Fibroblast of lung (primary cell): ENCODE data around the gene CD1B. TPM values are rescaled to one million over a fixed set of nuclear protein-coding genes. Genes with fewer than 3 reads are reported as not detected.

ENCODE experiments used
- DNase-seq, 2 donors: peaks; one replicate each; pipeline versions ENCODE4 v3.0.0 to v3.0.0-alpha.2; 2010; ENCODE audit warnings: low read depth in 2 of 2
- H2AFZ ChIP-seq: 2 replicates; pipeline ENCODE4 v1.5.1; 2012; ENCODE audit warnings: low read length, control low read depth, inconsistent platforms
- H3K27ac ChIP-seq: 2 replicates; pipeline ENCODE4 v1.5.1; 2011; ENCODE audit warnings: low read length, control low read depth; ENCODE audit not compliant: insufficient read depth
- H3K27me3 ChIP-seq: 2 replicates; pipeline ENCODE4 v1.5.1; 2011; ENCODE audit warnings: mild to moderate bottlenecking, low read length; ENCODE audit not compliant: control insufficient read depth, insufficient read depth
- H3K36me3 ChIP-seq: 2 replicates; pipeline ENCODE4 v1.5.1; 2011; ENCODE audit warnings: low read length; ENCODE audit not compliant: control insufficient read depth, insufficient read depth
- H3K4me1 ChIP-seq: 2 replicates; pipeline ENCODE4 v1.5.1; 2011; ENCODE audit warnings: low read length; ENCODE audit not compliant: control insufficient read depth, insufficient read depth; ENCODE audit errors: extremely low read depth
- H3K4me2 ChIP-seq: 2 replicates; pipeline ENCODE4 v1.5.1; 2011; ENCODE audit warnings: low read length, control low read depth; ENCODE audit not compliant: insufficient read depth; ENCODE audit errors: extremely low read depth
- H3K4me3 ChIP-seq, 4 experiments: fragments of 200-600 bp in 1 of 4; sonication (generic) in 1 of 4; replicated peaks in 1 of 4; 2 replicates each; pipeline ENCODE4 v1.5.1; 2011 to 2016; ENCODE audit warnings: low read length in 4 of 4, low read depth in 3 of 4, mild to moderate bottlenecking in 3 of 4, control low read depth in 2 of 4, inconsistent platforms in 1 of 4, mixed read lengths in 1 of 4; ENCODE audit not compliant: insufficient read depth in 1 of 4; ENCODE audit errors: control extremely low read depth in 1 of 4
- H3K79me2 ChIP-seq: 2 replicates; pipeline ENCODE4 v1.5.1; 2012; ENCODE audit warnings: mild to moderate bottlenecking, low read length, inconsistent platforms; ENCODE audit not compliant: control insufficient read depth, insufficient read depth
- H3K9ac ChIP-seq: 2 replicates; pipeline ENCODE4 v1.5.1; 2011; ENCODE audit warnings: mild to moderate bottlenecking, low read length, control low read depth; ENCODE audit not compliant: insufficient read depth
- H3K9me3 ChIP-seq: 2 replicates; pipeline ENCODE4 v1.5.1; 2012; ENCODE audit warnings: low read depth, low read length; ENCODE audit not compliant: control insufficient read depth, insufficient read depth
- H4K20me1 ChIP-seq: 2 replicates; pipeline ENCODE4 v1.5.1; 2011; ENCODE audit warnings: low read length; ENCODE audit not compliant: control insufficient read depth, insufficient read depth; ENCODE audit errors: extremely low read depth
- EZH2 ChIP-seq: IDR thresholded peaks from 2 replicates; pipeline ENCODE4 v1.5.1; 2012; ENCODE audit warnings: low read length, control low read depth, mild to moderate bottlenecking; ENCODE audit errors: missing control alignments
- polyA plus RNA-seq, 2 donors: library from polyadenylated mRNA; depleted of rRNA in 1 of 2; stranded (reverse) in 1 of 2; unstranded in 1 of 2; fragments of >200 nt; gene quantifications; 2 replicates each; pipeline ENCODE4 v1.2.1, GENCODE V29; 2011 to 2012; ENCODE audit warnings: missing spikeins in 1 of 2
- total RNA-seq: library from RNA; depleted of rRNA; stranded (reverse); fragments of >200 nt; gene quantifications from 2 replicates; pipeline ENCODE4 v1.2.1, GENCODE V29; 2014
- TF ChIP-seq, protein P1 (sequence below), 2 donors: IDR thresholded peaks in 1 of 2; conservative IDR thresholded peaks in 1 of 2; 1 replicate in 1 of 2; 2 replicates in 1 of 2; pipeline ENCODE4 v1.5.1; 2011 to 2012; ENCODE audit warnings: low read length in 2 of 2, control low read depth in 1 of 2, inconsistent platforms in 1 of 2, low read depth in 1 of 2, mild to moderate bottlenecking in 1 of 2

Gene CD1B
- total and polyA plus RNA-seq, 2 donors (not counting 1 experiment from before 2014, with no cell fraction given), result not detected

- no peaks in the 10 kb centered on the region for H4K20me1 ChIP-seq
- no peak for TF ChIP-seq EZH2
- TF ChIP-seq, protein P1, sequence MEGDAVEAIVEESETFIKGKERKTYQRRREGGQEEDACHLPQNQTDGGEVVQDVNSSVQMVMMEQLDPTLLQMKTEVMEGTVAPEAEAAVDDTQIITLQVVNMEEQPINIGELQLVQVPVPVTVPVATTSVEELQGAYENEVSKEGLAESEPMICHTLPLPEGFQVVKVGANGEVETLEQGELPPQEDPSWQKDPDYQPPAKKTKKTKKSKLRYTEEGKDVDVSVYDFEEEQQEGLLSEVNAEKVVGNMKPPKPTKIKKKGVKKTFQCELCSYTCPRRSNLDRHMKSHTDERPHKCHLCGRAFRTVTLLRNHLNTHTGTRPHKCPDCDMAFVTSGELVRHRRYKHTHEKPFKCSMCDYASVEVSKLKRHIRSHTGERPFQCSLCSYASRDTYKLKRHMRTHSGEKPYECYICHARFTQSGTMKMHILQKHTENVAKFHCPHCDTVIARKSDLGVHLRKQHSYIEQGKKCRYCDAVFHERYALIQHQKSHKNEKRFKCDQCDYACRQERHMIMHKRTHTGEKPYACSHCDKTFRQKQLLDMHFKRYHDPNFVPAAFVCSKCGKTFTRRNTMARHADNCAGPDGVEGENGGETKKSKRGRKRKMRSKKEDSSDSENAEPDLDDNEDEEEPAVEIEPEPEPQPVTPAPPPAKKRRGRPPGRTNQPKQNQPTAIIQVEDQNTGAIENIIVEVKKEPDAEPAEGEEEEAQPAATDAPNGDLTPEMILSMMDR (conservative IDR thresholded peaks at IDR 0.05 in 1 of 2, IDR thresholded peaks at IDR 0.05 in 1 of 2; ENCODE audit: low read depth in 1 of 2, low read length in 2 of 2), result no peak
- no peak overlapping the region for H3K4me2 ChIP-seq
- H3K4me3 ChIP-seq, result no peak overlapping the region
- H3K36me3 ChIP-seq, result no peaks in the 10 kb centered on the region
- no peaks in the 10 kb centered on the region for H3K9me3 ChIP-seq
- H3K27me3 ChIP-seq, result no peaks in the 10 kb centered on the region
- H3K27ac ChIP-seq, result no peak overlapping the region
- H3K4me1 ChIP-seq, result no peaks in the 10 kb centered on the region
- no peak overlapping the region for H2AFZ ChIP-seq
- no peak overlapping the region for H3K9ac ChIP-seq
- no peak for DNase-seq
- H3K79me2 ChIP-seq, result no peaks in the 10 kb centered on the region
Observed at GRCh38 chr1:158290321-158290844, 40.9 kb downstream of the CD1B start.

DNA sequence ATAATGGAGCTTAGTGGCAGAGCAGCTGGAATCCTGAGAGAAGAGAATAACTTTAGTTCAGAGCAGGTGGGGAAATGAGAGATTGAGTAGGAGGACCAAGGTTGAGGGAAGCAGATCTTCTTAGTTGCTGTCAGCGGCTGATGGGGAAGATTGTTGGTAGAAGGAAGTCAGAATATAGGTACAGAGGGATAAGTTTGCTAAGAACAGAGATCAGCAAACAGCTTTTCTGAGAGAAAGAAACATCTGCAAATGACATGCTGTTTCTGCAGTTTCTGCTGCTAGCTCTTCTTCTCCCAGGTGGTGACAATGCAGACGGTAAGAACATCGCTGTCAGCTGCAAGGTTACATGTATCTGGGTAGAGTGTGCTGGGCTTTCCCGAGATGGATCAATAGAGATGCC, 41.5 kb downstream of the CD1B start, which contains the start of gene CD1C:
CD1C (plus strand) TSS at position 113 of the 400 bp plus-strand sequence; CDS start at position 255, 142 bp downstream.
- Histone ChIP-seq H3K4me3 (no peak within 1 kb of the TSS), H3K27ac (no peak within 1 kb of the TSS), H2AFZ (no peak within 1 kb of the TSS), H3K9ac (no peak within 1 kb of the TSS), H3K27me3 (no peaks in the 10 kb centered on the region), H3K79me2 (no peaks in the 10 kb centered on the region), H3K36me3 (no peaks in the 10 kb centered on the region), H3K9me3 (no peaks in the 10 kb centered on the region), H3K4me1 (no peaks in the 10 kb centered on the region), H4K20me1 (no peaks in the 10 kb centered on the region), H3K4me2 (no peak within 1 kb of the TSS)
- TF ChIP-seq, protein P1 (conservative IDR thresholded peaks at IDR 0.05 in 1 of 2, IDR thresholded peaks at IDR 0.05 in 1 of 2; ENCODE audit: low read depth in 1 of 2, low read length in 2 of 2), result no peak
- no peak for TF ChIP-seq EZH2
- no peak for DNase-seq

GRCh38 chr1:158286941-158287346, 44.4 kb downstream of the CD1B start:
- no peak overlapping the region for H2AFZ ChIP-seq
- no peaks in the 10 kb centered on the region for H3K36me3 ChIP-seq
- H3K9me3 ChIP-seq, result no peaks in the 10 kb centered on the region
- H3K9ac ChIP-seq, result no peak overlapping the region
- DNase-seq, result no peak
- no peaks in the 10 kb centered on the region for H3K27me3 ChIP-seq
- H4K20me1 ChIP-seq, result no peaks in the 10 kb centered on the region
- no peak overlapping the region for H3K4me2 ChIP-seq
- no peak overlapping the region for H3K27ac ChIP-seq
- no peak overlapping the region for H3K4me3 ChIP-seq
- TF ChIP-seq, protein P1 (conservative IDR thresholded peaks at IDR 0.05 in 1 of 2, IDR thresholded peaks at IDR 0.05 in 1 of 2; ENCODE audit: low read depth in 1 of 2, low read length in 2 of 2), result no peak
- TF ChIP-seq EZH2, result no peak
- no peaks in the 10 kb centered on the region for H3K79me2 ChIP-seq
- H3K4me1 ChIP-seq, result no peaks in the 10 kb centered on the region
